ENCODE measurements around the gene DRD3. TPM values are rescaled to one million over a fixed set of nuclear protein-coding genes. Genes with fewer than 3 reads are reported as not detected.

Gene DRD3
- polyA plus RNA-seq, 3 donors from 2014 or later, result 0.20 TPM; not detected in 2

Other genes with a start within 250 kb of the DRD3 start
- under 1 TPM; 0.08 to 0.63 (median 0.57) TPM for gene ZDHHC23, start 231.0 kb downstream of the DRD3 start, polyA plus RNA-seq
- 1 to 10 TPM in 1 of 3 donors, under 1 TPM in 1, not detected in 1; 0.67 to 2.9 TPM for gene CCDC191, start 122.5 kb downstream of the DRD3 start, polyA plus RNA-seq
- gene QTRT2, start 122.3 kb downstream of the DRD3 start, polyA plus RNA-seq, result 10 to 100 TPM in 2 of 3 donors, 1 to 10 TPM in 1; 2.5 to 12.3 (median 12.0) TPM
- 1 to 10 TPM in 2 of 3 donors, under 1 TPM in 1; 0.81 to 2.0 (median 1.7) TPM for gene ZNF80, start 58.5 kb upstream of the DRD3 start, polyA plus RNA-seq
- gene TIGIT, start 115.0 kb upstream of the DRD3 start, polyA plus RNA-seq, result 10 to 100 TPM; 58.7 to 89.9 (median 87.3) TPM